MM.1S (cell line): ENCODE measurements around the gene DNAJB6.

Experiments
- EZH2phosphoT487 ChIP-seq: fragments of 300-600 bp; sonication (generic); IDR thresholded peaks from 2 replicates; pipeline ENCODE4 v1.6.1; 2018; ENCODE audit warnings: antibody characterized with exemption, low read length
- TF ChIP-seq, protein P1 (sequence below): fragments of 300-600 bp; sonication (generic); IDR thresholded peaks from 2 replicates; pipeline ENCODE4 v1.5.1; 2016; ENCODE audit warnings: antibody characterized with exemption, low read length, mixed read lengths

DNA sequence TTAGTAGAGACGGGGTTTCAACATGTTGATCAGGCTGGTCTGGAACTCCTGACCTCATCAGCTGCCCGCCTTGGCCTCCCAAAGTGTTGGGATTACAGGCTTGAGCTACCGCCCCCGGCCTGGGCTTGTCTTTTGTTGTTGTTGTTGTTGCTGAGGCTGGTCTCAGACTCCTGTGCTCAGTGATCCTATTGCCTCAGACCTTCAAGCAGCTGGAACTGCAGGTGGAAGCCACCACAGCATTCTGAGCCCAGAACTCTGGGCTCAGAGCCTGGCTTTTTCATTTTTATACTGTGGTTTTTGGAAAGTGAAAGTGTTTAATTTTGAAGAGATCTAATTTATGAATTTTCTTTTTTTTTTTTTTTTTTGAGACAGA, 16.2 kb upstream of the DNAJB6 start:
- TF ChIP-seq, protein P1, sequence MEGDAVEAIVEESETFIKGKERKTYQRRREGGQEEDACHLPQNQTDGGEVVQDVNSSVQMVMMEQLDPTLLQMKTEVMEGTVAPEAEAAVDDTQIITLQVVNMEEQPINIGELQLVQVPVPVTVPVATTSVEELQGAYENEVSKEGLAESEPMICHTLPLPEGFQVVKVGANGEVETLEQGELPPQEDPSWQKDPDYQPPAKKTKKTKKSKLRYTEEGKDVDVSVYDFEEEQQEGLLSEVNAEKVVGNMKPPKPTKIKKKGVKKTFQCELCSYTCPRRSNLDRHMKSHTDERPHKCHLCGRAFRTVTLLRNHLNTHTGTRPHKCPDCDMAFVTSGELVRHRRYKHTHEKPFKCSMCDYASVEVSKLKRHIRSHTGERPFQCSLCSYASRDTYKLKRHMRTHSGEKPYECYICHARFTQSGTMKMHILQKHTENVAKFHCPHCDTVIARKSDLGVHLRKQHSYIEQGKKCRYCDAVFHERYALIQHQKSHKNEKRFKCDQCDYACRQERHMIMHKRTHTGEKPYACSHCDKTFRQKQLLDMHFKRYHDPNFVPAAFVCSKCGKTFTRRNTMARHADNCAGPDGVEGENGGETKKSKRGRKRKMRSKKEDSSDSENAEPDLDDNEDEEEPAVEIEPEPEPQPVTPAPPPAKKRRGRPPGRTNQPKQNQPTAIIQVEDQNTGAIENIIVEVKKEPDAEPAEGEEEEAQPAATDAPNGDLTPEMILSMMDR = no peak
- no peak for TF ChIP-seq EZH2phosphoT487
